Measurements from ENCODE around the gene RNF11.

- TF ChIP-seq EZH2 (IDR thresholded peaks at IDR 0.05; ENCODE audit: insufficient read depth, low read length) (no peak), CTCF (IDR thresholded peaks at IDR 0.05; ENCODE audit: insufficient read depth, low read depth, low read length) (no peak)
These were observed 1.4 kb downstream of the RNF11 start for GRCh38 chr1:51237351-51238033.
